Right renal cortex interstitium (tissue), 3 donors: Measurements from ENCODE around the gene WDR55. TPM values are rescaled to one million over a fixed set of nuclear protein-coding genes. Genes with fewer than 3 reads are reported as not detected.
"Not testable (repeated sequence)": the region's sequence is repeated elsewhere in the genome, so short reads cannot be mapped to it uniquely, and the experiment has no call there.

Experiments used
- DNase-seq, 3 donors: peaks; one replicate each; pipeline ENCODE4 v3.0.0-alpha.2; 2013; ENCODE audit warnings: low read depth in 3 of 3, low spot score in 2 of 3
- polyA plus RNA-seq, 3 donors: library from polyadenylated mRNA; unstranded; fragments of 120-200 nt; gene quantifications; one replicate each; pipeline ENCODE4 v1.2.1, GENCODE V29; 2013; ENCODE audit not compliant: insufficient read length in 3 of 3

Gene WDR55, protein sequence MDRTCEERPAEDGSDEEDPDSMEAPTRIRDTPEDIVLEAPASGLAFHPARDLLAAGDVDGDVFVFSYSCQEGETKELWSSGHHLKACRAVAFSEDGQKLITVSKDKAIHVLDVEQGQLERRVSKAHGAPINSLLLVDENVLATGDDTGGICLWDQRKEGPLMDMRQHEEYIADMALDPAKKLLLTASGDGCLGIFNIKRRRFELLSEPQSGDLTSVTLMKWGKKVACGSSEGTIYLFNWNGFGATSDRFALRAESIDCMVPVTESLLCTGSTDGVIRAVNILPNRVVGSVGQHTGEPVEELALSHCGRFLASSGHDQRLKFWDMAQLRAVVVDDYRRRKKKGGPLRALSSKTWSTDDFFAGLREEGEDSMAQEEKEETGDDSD
- 10 to 100 TPM; 12.8 to 13.7 (median 13.2) TPM for polyA plus RNA-seq

DNA sequence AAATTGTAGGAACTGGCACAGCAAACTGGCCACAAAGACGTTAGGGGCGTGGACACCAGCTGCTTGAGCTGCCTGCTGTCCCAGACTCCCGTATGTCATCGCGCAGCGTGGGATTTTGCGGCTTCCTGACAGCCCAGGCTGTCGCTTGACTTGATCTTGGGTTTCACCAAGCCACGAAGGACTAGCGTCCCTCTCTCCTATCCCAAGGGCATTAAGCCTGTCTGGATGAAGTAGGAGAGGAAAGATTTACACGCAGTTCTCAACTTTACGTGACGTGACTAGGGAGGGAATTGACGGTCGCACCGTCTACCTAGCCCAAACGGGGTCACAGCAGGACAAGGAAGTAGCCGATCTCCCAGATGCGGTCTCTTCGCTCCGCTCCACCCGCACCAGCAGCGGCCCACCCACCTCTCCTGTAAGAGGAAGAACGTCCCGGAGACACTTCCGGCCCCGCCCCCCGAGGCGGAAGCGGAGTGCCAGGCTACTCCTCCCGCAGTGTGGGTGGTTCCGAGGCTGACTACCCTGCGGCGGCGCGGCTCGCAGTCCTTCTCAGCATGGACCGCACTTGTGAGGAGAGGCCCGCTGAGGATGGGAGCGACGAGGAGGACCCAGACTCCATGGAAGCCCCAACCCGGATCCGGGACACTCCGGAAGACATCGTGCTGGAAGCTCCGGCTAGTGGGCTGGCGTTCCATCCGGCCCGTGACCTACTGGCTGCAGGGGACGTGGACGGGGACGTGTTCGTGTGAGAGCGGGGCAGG is at the start of gene WDR55:
Gene WDR55, plus strand, starts transcription at position 546 of the 761 bp plus-strand sequence. Its CDS starts 9 bp downstream, at position 555.
- DNase-seq: peak; percentile 74 to 83 (median 79)

DNA sequence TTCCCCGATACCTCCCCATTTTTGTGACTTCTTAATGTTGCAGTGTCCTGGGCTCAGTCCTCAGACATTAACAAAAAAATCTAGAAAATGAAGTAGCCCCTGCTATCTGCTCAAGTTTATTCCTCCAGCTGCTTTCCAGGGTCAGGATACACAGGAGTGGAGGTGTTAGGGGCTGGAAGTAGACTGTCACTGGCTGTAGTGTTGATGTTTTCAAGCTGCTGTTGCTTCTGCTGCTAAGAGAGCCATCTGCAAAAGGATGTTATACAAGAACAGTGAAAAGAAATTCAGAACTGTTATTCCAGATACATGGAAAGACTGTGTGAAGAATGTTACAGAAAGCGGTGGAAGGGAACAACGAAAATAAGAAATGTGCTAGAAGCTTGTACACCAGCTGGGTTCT is 42.4 kb upstream of the WDR55 start:
- DNase-seq: no peak

DNA sequence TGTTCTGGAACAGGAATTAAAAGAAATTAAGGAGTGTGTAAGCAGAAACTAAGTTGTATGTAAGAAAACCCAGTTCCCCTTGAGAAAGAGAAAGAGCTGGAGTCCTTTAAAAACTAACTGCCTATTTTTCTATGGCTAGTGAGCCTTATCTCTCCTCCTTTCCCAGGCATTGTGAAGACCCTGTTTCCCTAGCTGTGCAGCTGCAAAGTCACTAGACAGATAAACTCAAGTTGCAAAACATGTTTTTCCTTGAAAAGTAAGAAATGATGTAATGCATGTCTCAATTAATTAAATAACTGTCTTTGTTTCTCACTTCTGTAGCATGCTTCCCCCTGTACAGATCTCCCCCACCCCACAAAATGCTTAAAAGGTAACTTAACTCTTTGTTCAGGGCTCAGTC is 41.6 kb upstream of the WDR55 start:
- DNase-seq: not testable (repeated sequence)

DNA sequence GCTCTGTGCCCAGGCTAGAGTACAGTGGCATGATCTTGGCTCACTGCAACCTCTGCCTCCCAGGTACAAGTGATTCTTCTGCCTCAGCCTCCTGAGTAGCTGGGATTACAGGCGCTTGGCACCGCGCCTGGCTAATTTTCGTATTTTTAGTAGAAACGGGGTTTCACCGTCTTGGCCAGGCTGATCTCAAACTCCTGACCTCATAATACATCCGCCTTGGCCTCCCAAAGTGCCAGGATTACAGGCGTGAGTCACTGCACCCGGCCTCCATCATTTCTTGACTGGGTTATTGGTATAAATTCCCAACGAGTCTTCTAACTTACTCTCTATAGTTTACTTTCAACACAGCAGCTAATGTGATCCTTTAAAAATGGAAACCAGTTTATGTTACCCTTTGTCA is 39.8 kb upstream of the WDR55 start:
- not testable (repeated sequence) for DNase-seq

DNA sequence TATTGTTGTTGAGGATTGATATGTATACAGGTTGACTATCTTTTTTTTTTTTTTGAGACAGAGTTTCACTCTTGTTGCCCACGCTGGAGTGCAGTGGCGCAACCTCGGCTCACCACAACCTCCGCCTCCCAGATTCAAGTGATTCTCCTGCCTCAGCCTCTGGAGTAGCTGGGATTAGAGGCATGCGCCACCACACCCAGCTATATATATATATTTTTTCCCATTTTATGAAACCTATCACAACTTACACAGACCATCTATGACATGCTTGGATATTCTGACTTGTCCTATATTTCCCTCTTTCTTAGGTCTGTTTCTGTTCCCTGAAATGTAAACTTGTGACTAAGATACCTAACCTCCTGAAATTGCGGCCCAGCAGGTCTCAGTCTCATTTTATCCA is 36.7 kb upstream of the WDR55 start:
- DNase-seq: no peak

DNA sequence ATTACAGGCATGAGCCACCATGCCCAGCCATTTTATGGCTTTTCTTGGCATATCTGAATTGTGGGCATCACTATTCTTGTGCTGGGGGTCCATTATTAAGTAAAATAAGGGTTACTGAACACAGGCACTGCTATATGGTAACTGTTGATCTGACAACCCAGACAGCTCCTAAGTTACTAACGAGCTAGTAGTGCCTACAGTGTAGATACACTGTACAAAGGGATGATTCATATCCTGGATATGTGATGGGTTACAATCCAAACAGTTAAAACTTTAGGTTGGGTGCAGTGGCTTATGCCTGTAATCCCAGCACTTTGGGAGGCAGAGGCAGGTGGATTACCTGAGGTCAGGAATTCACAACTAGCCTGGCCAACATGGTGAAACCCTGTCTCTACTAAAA is 36.0 kb upstream of the WDR55 start:
- DNase-seq: no peak

DNA sequence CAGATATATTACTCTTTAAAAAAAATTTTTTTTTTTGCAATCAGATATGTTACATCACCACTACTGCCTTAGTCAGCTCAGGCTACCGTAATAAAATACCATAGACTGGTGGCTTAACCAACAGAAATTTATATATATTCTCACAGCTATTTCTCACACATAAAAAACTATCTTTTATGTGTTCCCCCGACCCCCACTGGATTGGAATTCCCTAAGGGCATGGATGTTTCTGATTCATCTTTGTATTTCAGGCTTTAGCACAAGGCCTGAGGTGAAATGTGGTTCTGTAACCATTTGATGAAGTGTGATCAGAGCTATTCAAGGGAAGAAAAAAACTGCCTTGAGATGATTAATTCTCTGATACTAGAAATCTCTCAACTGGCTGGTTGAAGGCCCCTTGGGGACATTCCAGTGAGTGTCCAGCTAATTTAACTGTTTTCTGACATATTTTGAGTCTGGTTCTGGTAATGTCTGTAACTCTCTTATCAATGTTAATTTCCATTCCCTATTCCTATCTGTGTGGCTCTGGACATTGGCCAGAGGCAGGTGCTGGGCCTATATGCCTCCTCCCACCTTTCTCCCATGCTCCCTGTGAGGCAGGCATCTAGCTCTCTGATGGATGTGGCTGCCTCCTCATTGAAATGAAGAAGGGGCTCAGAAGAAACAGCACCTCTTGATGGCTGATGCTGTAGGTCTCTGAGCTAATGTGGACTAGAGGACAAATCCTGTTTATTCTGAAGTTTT is 34.2 kb upstream of the WDR55 start:
- DNase-seq: no peak

DNA sequence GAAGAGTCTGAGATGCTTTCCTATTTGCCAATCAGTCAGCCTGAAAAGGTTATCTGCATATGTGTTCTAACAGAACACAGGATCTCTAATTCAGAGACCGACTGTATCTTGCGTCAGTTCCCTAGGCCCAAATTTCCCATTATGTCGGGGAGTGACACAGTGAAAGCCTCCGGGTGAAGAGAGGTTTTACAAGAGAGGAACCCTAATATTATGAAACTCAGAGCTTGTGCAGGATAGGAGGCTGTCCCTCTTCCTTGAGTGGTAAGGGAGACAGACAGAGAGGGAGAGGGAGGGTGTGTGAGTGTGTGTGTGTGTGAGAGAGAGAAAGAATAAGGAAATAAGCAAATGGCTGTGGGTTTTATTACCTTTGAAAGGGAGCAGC is 33.7 kb upstream of the WDR55 start:
- DNase-seq: no peak

DNA sequence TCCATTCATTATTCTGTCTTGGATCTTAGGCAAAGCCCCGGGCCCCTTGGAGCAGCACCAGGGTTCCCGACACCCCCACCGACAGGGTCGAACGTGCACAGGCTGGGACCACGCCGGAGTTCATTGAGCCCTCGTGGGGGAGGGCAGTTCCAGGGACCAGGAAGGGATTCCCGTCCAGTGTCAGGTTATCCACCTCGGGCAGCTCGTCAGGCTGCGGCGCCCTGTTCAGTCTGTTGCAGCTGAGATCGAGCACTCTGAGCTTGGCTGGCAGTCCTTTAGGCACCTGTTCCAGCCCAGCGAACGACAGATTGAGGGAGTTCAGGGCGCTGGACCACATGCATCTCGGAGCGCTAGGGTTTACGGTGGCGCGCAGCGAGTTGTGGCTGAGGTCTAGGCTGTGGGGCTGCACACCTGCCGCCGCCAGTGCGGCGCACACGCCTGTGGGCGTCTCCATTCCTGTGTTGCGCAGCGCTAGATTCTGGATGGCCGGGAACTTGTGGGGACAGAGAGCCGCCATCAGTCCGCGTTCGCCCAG is 32.8 kb upstream of the WDR55 start:
- peak in 1 of 3 donors; percentile 27 for DNase-seq

DNA sequence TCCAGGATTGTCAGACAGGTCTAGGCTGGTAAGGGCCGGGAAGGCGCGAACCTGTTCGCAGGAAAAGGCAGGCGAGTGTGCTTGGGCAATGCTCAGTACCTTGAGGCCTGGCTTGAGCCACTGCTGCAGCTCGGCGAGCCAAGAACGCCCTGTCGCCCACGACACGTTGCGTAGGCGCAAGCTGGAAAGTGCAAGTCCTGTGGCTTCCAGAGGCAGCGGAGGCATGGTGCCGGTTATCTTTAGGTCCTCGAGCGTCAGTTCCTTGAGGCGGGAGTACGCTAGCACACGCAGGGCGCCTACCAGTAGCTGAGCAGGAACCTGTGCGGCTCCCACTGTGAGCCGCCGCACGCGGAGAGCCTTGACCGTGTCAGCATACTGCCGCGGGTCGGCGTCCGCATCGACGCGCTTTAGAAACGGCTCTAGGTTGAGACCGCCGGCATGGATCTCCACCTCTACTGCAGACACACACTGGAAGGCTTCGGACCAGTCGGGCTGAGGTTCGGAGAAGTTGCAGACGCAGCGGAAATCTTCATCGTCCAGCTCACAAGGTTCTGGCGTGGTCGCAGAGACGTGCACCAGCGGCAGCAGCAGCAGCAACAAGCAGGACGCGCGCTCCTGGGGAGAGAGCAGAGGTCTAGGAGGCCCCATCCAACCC is 32.2 kb upstream of the WDR55 start:
- peak in 1 of 3 donors; percentile 23 for DNase-seq

DNA sequence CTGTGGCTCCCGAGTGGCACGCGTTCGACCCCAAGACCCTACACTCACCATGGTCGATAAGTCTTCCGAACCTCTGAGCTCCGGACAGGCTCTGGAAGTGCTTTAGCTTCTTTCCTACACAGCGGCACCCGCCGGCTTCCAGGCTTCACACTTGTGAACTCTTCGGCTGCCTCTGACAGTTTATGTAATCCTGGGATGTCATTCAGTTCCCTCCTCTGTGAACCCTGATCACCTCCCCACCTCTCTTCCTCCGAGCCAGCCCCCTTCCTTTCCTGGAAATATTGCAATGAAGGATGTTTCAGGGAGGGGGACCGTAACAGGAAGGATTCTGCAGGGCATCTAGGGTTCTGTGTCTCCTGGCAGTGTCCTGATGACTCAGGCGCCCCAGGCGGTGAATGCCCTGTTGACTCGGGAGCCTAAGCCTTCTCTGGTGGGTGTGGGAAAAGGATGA is 31.7 kb upstream of the WDR55 start, which contains the start of gene CD14:
Gene CD14, minus strand, starts transcription at position 155 of the 451 bp plus-strand sequence. Its CDS starts 104 bp downstream, at position 51.
- no peak for DNase-seq

DNA sequence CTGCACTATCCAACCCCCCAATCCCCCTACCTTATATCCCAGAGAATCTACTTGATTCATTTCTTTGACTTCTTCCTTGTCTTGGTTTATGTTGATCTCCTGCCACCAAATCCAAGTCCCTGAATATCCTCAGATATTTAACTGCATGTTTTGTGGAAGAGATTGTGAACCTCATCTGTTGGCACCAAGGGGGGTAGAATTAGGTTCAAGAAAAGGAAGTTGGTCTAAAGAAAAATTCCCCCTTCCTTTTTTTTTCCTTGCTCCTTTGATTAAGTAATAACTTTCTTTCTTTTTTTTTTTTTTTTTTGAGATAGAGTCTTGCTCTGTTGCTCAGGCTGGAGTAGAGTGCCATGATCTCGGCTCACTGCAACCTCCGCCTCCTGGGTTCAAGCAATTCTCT is 31.2 kb upstream of the WDR55 start:
- no peak for DNase-seq

DNA sequence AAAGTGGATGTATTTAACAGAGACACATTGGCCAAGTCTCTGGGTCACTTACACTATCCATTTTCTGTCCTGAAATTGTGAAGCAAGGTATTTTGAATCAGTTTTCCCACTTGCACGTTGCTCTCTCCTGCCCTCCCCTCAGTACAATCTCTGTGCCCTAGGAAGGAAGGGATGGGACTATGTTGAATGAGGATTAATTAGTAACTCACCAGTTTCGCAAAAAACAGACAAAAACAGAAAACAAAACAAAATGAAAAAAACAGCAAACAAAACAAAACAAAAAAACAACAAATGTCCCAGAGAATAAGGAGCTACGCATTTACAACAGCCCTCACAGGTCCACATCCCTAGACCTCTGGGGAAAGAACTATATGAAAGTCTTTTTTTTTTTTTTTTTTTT is 30.6 kb upstream of the WDR55 start:
- no peak for DNase-seq

DNA sequence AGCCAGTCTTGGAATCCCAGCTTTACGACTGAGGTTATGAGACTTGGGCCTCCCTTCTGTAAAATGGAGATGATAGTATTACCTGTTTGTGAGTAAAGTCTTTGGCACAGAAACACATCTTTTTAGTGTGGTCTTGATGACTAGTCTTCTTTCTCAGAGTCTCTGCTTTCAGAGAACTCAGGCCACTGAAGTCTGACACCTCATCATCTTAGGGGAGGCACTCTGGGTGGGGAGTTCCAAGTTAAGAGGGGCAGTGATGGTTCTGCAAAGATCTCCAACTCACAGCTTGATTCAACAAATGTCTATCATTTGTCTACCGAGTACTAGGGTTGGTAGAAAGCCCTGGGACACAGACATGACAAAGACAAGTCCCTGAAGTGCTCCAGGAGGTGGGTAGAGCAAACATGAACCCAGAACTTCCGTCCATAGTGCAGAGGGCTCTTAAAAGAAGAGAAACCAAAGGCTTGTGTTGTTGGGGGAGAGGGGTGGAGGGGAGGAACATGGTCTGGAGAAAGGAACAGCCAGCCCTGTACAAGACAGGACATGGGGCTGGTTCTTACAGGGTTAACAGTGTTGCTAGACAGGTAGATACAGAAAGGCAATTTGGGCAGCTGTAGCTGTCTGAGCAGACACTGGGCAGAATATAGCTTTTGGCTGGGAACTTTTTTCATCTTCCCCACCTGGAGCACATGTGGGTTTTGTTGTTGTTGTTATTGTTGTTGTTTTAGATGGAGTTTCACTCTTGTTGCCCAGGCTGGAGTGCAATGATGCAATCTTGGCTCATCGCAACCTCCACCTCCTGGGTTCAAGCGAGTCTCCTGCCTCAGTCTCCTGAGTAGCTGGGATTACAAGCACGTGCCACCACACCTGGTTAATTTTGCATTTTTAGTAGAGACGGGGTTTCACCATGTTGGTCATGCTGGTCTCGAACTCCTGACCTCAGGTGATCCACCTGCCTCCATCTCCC is 29.1 kb upstream of the WDR55 start:
- no peak for DNase-seq

DNA sequence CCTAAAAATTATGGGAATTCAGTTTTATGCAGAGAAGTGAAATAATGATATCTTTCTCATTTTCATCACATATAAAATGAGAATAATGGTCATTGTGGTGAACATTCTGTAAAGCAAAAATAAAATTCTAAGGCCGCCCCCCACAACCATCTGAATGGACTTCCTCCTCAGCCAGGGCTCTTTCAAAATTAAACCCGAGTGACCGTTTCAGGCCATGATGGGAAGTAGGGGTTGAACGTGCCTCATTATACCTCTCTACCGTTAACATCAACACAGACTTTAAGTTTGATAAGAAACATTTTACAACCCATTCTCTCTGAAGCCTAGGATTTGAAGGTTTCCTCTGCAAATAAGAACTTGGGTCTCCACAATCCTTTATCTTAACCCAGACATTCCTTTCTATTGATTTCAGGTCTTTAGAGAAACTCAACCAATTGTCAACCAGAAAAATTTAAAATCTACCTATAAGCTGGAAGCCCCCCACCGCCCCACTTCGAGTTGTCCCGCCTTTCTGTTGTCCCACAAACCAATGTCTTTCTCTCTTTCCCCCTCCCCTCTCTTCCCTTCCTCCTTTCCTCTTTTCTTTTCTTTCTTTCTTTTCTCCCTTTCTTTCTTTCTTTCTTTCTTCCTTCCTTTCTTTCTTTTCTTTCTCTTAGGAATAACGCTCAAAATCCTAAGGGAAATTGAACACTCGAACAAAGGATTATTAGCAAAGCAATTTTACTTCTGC is 27.2 kb upstream of the WDR55 start:
- DNase-seq: no peak

DNA sequence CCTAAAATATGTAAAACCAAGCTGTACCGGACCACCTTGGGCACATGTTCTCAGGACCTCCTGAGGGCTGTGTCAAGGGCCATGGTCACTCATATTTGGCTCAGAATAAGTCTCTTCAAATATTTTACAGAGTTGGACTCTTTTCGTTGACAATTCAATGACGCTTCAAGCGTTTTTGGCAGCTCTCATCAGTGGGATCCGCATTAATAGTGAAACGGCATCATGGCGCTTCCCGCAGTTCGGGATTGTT is 25.9 kb upstream of the WDR55 start:
- DNase-seq: peak in 1 of 3 donors; percentile 33

DNA sequence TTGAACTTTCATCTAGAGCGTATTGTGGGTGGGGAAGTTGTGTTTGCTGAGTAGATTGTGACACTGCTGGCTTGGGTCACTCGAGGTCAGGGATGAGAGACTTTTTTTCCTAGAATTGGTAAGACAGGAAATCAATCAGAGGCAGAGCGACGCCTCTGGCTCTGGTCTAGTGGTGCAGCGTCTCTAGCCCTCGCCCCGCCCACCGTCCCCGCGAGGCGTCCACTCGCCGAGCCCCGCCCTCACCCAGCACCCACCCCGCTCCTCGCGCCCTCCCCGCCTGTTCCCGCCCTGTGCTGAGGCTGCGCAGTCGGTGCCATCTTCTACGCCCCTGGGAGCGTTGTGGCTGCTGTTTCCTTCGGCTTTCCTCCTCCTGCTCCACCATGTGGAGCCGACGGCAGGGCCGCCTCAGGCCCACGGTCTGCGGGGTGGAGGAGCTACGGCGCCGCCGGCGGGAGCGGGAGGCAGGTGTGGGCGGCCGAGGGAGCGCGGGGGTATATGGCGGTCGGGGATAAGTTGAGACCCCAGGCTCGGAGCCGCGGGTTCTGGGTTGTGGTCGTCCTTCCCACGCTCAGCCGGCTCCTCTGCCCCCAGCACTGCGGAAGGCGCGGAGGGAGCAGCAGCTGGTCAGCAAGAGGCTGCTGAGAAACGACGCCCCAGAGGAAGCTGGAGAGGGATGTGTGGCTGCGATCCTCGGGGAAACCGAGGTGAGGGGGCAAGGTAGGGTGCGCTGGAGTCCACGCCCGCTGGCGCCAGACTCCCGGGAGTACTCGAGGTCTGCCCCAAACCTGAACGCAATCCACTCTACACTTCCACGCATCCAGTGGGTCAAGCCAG is 25.3 kb upstream of the WDR55 start, which contains the start of gene TMCO6:
Gene TMCO6, plus strand, starts transcription at position 304 of the 834 bp plus-strand sequence. Its CDS starts 77 bp downstream, at position 381.
- DNase-seq: peak in 2 of 3 donors; percentile 76 to 84

DNA sequence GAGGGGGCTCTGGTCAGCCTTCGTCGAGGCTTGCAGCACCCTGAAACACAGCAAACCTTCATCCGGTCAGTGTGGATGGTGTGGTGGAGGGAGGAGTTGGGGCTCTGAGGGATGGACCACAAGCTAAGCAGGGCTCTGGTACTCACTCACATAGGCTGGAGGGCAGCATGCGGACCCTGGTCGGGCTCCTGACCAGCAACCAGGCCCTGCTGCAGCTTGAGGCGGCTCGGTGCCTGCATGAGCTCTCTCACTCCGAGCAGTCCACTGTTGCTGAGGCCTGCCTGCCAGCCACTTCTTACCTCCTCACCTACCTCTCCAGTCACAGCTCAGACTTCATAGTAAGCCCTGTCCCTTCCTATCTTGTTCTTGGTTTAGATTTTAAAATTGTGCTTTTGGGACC is 23.0 kb upstream of the WDR55 start:
- no peak for DNase-seq
